GM21447 (cell line): Measurements from ENCODE around the gene CANX.
A peak's percentile ranks its signal among the peaks of the same experiment; 100 is the strongest.

Experiments used
- ATAC-seq: cut with Tn5 transposase; IDR thresholded peaks from one replicate; pipeline ENCODE4 v1.9.1; 2021; ENCODE audit not compliant: unreplicated experiment

The CANX gene

DNA sequence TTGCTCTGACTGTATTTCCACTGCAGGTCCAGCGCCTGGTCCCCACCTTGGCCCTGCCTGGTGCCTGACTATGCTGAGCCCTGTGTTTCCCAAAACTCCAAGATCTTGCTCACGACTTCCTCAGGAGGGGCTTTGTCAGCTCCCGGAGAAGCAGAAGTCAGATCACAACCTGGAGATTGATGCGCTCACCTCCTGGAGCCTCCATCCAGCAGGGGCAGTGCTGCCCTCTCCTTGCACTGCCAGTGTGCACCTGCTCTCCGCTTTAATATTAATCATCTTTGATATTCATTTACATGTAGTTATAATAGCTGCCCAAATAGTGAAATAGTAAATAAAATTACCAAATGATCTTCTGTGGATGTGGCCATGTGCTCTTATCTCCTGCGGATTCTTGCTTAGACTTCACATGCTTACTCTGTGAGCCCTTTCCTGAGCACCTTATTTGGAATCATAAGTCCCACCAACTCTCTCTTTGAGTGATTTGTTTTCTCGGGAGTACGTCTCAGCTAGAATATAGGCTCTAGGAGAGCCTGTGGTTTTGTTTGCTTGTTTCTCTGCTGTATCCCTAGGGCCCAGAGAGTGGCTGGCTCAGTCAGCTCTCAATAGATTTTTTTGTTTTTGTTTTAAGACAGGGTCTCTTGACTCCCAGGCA is 51.2 kb downstream of the CANX start:
- ATAC-seq = no peak

DNA sequence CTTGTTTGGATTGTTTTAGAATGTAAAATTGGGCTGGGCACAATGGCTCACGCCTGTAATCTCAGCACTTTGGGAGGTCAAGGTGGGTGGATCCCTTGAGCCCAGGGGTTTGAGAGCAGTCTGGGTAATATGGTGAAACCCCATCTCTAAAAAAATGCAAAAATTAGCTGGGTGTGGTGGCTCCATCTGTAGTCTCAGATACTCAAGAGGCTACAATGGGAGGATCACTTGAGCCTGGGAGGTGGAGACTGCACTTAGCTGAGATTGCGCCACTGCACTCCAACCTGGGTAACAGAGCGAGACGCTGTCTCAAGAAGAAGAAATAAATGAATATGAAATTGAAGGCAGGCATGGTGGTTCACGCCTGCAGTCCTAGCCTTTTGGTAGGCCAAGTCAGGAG is 55.2 kb downstream of the CANX start:
- no peak for ATAC-seq

DNA sequence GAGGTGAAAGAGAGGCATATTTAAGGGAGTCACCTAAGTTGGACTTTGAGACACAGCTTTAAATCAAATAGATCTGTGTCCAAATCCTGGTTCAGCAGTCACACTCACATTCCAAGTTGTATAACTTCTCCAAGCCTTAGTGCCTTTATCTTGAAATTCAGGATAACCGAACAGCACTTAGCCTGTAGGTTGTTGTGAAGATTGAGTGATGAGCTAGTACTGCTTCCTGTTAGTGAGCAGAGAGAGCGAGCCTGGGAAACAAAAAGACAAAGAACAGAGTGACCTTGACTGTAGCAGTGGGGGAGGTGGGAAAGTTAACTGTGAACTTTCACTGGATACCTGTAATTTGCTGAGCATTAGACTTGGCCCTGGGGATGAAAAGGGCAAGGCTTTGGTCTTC is 56.3 kb downstream of the CANX start:
- ATAC-seq = no peak

DNA sequence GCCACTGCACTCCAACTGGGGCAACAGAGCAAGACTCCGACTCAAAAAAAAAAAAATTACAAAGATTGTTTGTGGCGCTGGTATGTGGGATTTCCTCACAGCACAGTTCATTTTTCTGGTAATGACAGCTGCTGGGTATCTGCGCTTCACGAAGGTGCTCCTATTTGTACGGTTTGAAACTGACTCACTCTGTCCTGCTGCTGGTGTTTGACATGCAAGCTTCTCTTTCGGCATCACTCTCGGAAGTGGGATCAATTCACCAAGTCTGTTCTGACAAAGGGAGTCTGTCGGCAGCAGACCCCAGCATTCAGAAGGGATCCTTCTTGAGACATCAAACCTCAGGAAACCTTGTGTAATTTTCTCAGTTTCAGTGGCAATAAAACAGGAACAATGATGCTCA is 60.2 kb downstream of the CANX start:
- ATAC-seq = no peak

DNA sequence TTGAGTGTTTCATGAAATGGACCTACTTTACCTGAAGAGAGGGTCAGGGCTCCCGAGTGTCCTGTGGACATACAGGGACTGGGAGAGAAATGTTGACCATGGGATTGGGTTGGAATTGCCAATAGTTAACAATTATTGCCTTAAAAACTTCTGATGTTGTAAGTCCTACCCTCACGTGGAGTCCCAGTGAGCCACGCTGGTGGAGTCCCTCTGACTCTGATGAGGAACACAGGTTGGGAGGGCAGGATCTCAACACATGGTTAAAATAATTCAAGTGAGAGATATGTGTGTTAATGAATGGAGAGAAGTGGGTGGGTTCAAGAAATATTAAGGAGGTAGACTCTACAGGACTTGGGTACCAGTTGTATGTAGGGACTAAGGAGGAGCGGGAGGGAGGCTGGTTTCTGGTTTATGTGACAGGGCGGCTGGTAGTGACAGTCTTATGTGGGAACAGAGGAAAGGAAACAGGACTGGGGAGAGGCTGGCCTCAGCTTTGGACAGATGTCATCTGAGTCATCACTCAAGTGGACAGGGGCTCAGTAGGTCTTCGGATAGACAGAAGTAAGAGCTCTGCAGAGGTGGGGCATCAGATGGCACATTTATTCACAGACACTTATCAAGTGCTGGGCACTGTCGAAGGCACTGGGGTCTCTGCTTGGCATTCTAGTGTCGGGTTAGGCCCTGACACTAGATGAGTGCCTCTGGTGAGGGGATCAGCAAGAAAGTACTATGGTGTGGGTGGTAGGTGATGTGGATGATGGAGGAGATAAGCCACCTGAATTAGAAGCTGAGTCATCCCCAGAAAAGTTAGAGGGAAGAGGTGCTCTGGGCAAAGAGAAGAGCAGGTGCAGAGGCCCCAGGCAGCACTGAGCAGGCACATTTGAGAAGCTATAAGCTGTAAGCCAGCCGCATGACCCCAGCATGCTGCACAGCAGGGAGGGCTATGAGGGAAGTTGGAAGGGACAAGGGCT is 61.1 kb downstream of the CANX start:
- peak; percentile 55 for ATAC-seq

DNA sequence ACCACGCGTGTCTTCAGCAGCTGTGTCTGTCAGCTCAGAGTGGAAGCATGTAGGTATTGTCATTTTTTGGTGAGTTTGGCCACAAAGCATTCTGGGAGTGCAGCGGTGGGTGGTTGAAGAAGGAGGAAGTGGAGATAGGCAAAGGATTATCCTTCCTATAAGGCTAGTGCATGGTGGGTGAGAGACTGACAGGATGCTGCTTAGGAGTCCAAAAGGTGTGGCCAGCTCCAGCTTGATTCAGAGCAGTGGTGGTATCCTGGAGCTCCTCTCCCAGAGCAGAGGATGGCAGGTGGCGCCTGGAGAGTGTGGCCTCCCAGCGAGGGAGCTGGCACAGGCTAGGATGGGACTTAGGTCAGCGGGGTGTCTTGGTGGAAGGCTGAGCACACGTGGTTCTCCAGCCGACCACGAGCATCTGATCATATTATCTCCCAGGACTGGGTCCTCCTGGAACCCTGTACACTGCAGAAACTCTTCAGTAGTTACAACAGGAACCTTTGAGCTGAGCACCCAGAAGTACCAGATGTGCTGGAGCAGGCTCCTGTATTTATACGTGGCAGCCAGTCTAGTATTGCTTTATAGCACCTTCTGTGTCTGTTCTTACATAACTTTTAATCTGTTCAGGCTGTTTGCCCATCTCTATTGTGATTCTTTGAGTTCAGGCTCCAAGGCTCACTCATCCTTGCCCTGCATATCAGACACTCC is 63.5 kb downstream of the CANX start:
- ATAC-seq = peak; percentile 43

DNA sequence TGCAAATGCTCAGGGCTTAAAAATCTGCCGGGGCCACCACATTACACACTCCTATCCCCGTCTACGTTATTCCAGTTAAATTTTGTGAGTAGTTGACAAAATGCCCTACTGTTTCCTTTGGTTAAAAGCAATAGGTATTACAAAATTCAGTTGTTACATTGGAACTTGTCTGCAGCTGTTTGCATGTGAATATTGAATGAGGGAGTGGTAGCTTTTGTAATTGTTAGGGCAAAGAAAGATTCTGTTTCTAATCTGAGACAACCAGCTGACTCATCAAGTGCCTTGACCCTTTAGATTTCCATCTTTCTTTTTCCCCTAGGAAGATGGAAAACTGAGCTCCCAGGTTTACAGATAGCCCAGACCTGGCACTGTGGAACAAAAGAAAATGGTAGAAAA is 64.0 kb downstream of the CANX start:
- no peak for ATAC-seq

DNA sequence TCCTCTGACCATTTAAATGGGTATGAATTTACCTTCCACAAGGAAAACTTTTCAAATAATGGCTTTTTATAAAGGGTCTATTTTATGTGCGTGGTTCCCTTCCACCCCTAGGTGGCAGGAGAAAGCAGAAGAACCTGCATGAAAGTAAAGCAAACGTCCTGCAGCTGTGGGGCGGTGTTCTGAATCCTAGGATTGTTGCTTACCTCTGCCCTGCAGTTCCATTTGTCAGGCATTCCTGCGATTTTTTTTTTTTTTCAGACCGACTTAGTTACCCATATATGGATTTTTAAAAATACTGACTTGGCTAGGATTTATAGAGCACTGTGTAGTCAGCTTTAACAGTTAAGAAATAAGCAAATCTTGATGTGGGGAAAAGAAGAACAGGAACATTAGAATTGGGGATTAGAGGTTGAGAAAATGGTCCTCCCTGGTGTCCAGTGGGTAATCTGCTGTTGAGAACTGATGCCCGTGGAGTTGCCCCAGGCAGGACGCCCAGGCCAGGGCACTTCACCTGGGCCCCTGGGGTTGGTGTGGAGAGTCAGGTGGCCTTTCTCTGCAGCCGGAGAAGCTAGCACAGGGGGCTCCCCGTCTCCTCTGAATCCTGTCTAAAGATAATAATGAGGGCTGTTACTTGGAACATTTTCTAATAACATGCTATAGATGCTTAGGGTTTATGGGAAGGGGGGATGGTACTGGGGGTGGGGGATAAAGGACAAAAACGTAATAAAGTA is 64.6 kb downstream of the CANX start:
- ATAC-seq = no peak

DNA sequence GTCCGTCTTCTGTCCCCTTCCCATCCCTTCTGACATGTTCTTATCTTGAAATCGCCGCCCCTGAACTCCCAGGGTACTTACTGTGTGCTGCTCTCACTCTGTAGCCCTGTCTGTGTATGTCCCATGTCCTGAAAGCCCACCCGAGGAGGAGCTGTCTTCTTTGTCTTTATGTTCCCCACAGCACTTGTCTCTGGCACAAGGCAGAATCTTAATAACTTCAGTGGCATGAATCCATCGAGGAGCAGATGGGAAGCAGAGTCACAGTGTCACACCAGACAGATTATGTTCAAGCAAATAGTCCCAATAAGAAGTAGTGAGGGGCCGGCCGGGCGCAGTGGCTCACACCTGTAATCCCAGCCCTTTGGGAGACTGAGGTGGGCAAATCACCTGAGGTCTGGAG is 65.3 kb downstream of the CANX start:
- ATAC-seq = no peak

DNA sequence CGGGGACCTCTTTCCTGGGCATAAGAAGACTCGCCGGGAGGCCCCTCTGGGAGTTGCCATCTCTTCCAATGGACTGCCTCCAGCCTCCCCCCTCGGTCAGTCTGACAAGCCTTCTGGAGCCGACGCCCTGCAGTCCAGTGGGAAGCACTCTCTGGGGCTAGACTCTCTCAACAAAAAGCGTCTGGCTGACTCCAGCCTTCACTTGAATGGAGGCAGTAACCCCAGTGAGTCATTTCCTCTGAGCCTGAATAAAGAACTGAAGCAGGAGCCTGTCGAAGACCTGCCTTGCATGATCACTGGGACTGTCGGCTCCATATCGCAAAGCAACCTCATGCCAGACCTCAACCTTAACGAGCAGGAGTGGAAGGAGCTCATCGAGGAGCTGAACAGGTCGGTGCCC is 66.6 kb downstream of the CANX start:
- no peak for ATAC-seq

DNA sequence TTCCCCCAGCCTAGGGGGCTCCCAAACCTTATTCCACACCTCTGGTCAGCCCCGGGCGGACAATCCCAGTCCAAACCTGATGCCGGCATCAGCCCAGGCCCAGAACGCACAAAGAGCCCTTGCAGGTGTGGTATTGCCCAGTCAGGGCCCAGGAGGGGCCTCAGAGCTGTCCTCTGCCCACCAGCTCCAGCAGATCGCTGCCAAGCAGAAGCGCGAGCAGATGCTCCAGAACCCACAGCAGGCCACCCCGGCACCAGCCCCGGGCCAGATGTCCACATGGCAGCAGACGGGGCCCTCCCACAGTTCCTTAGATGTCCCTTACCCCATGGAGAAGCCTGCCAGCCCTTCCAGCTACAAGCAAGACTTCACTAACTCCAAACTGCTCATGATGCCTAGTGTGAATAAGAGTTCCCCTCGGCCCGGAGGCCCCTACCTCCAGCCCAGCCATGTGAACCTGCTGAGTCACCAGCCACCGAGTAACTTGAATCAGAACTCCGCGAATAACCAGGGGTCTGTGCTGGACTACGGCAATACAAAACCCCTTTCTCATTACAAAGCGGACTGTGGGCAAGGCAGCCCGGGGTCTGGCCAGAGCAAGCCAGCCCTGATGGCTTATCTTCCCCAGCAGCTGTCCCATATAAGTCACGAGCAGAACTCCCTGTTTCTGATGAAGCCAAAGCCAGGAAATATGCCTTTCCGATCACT is 67.4 kb downstream of the CANX start:
- no peak for ATAC-seq

DNA sequence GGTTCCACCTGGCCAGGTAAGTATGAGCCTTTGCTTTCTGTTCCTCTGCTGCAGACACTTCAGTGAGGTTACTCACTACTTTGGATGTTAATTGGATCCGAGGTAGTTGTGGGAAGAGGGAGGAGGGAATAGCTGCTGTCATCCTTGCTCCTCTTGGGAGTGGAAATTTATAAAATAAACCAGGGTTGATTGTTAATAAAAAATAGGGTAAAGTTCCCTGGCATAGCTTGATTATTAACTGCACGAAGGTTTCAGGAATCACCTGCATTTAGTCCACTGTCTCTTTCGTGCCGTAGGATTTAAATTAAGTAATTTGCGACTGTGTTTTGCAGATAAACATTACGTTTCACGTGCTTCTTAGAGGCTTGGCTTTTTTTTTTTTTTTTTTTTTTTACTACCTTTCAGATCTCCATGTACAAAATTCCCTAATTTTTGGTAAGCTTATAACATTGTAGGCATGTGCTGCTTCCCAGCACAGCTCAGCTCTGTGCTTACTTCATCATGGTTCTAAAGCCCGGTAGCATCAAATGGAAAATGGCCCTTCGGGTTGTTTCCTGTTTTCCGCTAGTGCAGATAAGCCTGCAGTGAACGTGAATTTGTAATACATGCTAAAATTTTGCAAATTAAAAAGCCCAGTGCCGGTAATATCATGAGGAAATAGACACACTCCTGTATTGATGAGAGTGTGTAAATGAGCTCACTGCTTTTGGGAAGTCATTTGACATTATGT is 68.1 kb downstream of the CANX start:
- ATAC-seq = no peak

DNA sequence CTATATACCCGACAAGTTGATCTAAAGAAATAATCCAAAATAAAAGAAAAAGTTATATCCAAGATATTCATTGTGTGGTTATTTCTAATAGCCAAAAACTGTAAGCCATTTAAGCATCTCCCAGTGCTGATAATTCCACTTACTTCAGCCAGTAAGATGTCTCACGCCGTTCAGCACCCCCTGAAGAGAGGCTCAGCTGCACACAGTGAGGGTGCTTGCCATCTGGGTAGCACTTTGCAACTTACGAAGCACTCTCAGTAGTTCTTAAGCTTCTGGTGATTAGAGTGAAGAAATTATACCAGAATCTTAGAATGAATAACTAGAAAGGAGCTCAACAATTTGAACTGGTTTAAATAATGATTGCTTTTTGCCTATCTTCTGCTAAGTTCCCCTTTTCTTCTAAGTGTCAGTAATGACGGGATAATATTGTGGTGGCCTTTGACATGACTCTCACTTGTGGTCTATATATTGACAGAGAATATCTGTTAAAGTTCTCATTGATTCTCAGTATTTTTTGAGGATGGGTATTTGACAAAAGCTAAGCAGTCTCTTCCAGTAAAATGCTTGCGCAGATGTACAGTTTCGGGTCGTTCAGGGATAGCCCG is 68.8 kb downstream of the CANX start:
- no peak for ATAC-seq

DNA sequence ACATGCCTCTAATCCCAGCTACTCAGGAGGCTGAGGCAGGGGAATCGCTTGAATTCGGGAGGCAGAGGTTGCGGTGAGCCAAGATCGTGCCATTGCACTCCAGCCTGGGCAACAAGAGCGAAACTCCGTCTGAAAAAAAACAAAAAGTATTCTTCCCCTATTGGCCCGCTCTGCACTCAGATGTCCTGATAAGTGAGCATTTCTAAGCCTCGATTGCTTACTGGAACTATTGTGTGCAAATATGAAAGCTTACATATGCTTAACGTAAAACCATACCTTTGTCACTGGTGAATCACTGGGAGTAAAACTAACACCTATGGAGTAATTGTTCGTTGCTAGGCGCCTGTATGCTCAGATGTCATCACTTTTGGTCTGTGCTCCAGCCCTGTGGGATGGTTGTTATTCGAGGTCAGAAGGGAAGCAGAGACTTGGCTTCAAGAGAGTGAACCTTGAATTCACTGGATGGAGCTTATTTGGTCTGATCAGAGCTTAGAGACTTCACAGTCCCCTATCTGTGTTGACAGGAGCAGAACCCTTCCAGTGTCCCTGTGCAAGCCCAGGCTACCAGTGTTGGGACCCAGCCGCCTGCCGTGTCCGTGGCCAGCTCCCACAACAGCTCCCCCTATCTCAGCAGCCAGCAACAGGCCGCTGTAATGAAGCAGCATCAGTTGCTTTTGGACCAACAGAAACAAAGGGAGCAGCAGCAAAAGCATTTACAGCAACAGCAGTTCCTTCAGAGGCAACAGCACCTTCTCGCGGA is 69.7 kb downstream of the CANX start:
- no peak for ATAC-seq

DNA sequence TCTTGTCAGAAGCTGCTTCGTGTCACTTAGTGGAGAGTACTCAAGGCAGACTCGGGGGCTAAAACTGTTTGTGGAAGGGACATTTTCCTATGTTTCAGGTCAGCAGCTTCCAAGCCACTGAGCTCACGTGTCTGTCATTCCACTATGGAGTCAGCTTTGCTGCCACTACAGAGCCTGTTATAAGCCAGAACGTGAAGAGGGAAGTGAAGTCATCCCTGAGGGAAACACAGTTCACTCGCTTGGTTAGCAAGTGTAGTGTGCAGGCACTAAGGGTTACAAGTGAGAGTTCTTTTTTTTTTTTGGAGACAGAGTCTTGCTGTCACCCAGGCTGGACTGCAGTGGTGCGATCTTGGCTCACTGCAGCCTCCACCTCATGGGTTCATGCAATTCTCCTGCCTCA is 70.5 kb downstream of the CANX start:
- no peak for ATAC-seq

DNA sequence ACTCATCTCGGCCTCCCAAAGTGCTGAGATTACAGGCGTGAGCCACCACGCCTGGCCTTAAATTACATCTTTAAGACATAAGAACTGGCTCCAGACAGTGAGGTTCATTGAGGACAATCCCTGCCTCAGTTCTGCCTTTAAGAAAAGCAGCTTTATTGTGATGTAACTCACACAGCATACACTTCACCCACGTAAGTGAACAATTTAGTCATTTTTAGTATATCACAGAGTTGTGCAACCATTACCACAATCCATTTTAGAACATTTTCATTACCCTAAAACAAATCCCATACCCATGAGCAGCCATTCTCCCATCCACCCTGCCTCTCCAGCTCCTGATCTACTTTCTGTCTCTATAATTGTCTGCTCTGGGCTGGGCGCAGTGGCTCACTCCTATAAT is 71.0 kb downstream of the CANX start:
- ATAC-seq = no peak

DNA sequence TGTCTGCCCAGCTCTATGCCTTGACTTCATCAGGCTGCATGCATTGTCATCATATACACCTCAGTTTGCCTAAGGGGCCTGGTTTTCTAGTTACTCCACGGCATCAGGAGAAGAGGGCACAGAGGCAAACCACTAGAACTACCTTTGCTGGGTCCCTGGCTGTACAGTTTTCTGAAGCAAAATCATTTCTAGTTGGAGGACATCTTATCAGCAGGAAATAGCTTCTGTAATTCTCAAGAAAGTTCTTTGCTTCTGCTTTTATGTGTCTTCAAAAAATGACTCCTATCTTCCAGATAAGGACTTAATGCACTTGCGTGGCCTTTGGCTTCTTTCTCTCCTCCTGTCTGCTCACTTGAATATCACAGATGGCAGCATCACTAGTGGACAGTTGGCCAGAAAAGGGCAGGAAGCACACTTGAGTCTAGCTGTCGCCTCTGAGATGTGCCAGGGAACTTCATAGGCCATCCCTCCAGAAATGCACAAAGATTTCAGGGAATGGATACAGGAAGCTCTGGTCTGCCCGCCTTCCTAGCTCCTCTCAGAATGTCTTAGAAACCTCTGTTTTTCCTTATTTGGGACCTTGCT is 72.6 kb downstream of the CANX start:
- ATAC-seq = no peak

DNA sequence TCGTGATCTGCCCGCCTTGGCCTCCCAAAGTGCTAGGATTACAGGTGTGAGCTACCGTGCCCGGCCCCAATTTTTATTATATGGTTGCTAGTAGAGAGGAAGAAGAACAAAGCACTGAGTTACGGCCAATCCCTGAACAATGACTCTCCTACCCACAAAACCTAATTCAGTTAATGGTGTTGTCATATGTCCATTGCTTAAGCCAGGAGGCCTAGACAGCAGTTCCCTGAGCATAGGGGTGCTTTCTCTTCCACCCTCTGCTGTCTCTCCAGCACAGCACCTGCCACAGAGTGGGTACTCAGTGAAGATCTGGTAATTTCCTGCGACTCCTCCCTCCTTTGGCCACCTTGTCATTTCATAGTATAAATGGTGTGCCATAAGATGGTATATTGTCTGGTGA is 73.6 kb downstream of the CANX start:
- ATAC-seq = no peak

DNA sequence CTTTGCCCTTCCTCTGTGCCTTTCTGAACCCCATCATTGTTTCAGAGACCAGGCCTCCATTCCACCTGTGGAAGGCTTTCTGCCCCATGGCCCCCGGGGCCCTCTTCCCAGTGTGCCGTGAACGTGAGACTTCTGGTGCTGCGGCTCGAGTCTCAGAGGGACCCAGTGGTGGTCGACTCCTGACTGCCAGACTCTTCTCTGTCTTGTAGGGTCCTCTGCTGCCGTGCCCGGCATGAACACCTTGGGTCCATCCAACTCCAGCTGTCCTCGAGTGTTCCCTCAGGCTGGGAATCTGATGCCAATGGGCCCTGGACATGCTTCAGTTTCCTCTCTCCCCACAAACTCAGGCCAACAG is 74.9 kb downstream of the CANX start:
- ATAC-seq = no peak
